Thymus (tissue), 11 donors: Measurements from ENCODE around the gene ADAMTS2. TPM values are rescaled to one million over a fixed set of nuclear protein-coding genes. Genes with fewer than 3 reads are reported as not detected.

Source experiments
- DNase-seq, 9 donors: peaks; one replicate each; pipeline ENCODE4 v3.0.0-alpha.2; 2013; ENCODE audit warnings: low spot score in 9 of 9, low read depth in 6 of 9, missing footprints in 1 of 9
- H3K27ac ChIP-seq, 2 donors: one replicate each; pipeline ENCODE4 v1.5.1; 2013; ENCODE audit warnings: control low read depth in 1 of 2, low read depth in 1 of 2, low read length in 1 of 2, mild to moderate bottlenecking in 1 of 2, moderate library complexity in 1 of 2
- H3K27me3 ChIP-seq, 2 donors: one replicate each; pipeline ENCODE4 v1.5.1; 2013; ENCODE audit warnings: low read length in 1 of 2; ENCODE audit not compliant: control insufficient read depth in 2 of 2, insufficient read depth in 1 of 2
- H3K36me3 ChIP-seq, 2 donors: one replicate each; pipeline ENCODE4 v1.5.1; 2013; ENCODE audit warnings: low read length in 1 of 2, mild to moderate bottlenecking in 1 of 2, moderate library complexity in 1 of 2; ENCODE audit not compliant: control insufficient read depth in 2 of 2, insufficient read depth in 2 of 2
- H3K4me1 ChIP-seq, 2 donors: one replicate each; pipeline ENCODE4 v1.5.1; 2013; ENCODE audit warnings: low read length in 2 of 2; ENCODE audit not compliant: control insufficient read depth in 2 of 2, insufficient read depth in 2 of 2
- H3K4me3 ChIP-seq, 2 donors: one replicate each; pipeline ENCODE4 v1.5.1; 2013; ENCODE audit warnings: low read length in 2 of 2, control low read depth in 1 of 2, mild to moderate bottlenecking in 1 of 2
- H3K9me3 ChIP-seq, 2 donors: one replicate each; pipeline ENCODE4 v1.5.1; 2013; ENCODE audit warnings: low read length in 1 of 2, mild to moderate bottlenecking in 1 of 2; ENCODE audit not compliant: control insufficient read depth in 2 of 2, insufficient read depth in 1 of 2
- WGBS: extraction: QIAGEN DNeasy Blood & Tissue Kit; methylation state at CpG from one replicate; pipeline ENCODE4 v1.1.7; 2013; 5-methylcytosine and 5-hydroxymethylcytosine counted together
- polyA plus RNA-seq: library from polyadenylated mRNA; stranded (reverse); fragments of 200-250 nt; gene quantifications from one replicate; pipeline ENCODE4 v1.2.3, GENCODE V29; 2013
- total RNA-seq: library from RNA; stranded (reverse); fragments of 120-200 nt; gene quantifications from one replicate; pipeline ENCODE4 v1.2.4, GENCODE V29; 2013
- donor health status: healthy.

ADAMTS2 gene
- total and polyA plus RNA-seq, 2 donors: 1.3 to 1.4 TPM

GRCh38 chr5:179309383-179309670 is 35.9 kb downstream of the ADAMTS2 start:
- Histone ChIP-seq H3K9me3 (no peaks in the 10 kb centered on the region), H3K27ac (no peak overlapping the region), H3K4me1 (no peaks in the 10 kb centered on the region), H3K36me3 (no peaks in the 10 kb centered on the region), H3K27me3 (no peaks in the 10 kb centered on the region), H3K4me3 (no peak overlapping the region)
- WGBS: 89% methylated on average over 7 of the region's 7 CpGs
- DNase-seq: no peak

- no peak for DNase-seq
- Histone ChIP-seq H3K4me3 (no peak overlapping the region), H3K27ac (no peak overlapping the region), H3K9me3 (peaks cover 0 to 3% of the 10 kb centered on the region in 2 donors), H3K36me3 (no peaks in the 10 kb centered on the region), H3K4me1 (no peaks in the 10 kb centered on the region), H3K27me3 (no peaks in the 10 kb centered on the region)
- WGBS: 94% methylated on average over 13 of the region's 13 CpGs
These were observed 36.5 kb downstream of the ADAMTS2 start for GRCh38 chr5:179308563-179309382.

GRCh38 chr5:179307931-179308471 is 37.3 kb downstream of the ADAMTS2 start:
- WGBS: 93% methylated on average over 24 of the region's 24 CpGs
- no peak for DNase-seq
- Histone ChIP-seq H3K4me3 (no peak overlapping the region), H3K4me1 (no peaks in the 10 kb centered on the region), H3K27ac (no peak overlapping the region), H3K27me3 (no peaks in the 10 kb centered on the region), H3K9me3 (peaks cover 0 to 4% of the 10 kb centered on the region in 2 donors), H3K36me3 (no peaks in the 10 kb centered on the region)

- Histone ChIP-seq H3K36me3 (no peaks in the 10 kb centered on the region), H3K27me3 (no peaks in the 10 kb centered on the region), H3K4me3 (no peak overlapping the region), H3K27ac (no peak overlapping the region), H3K4me1 (no peaks in the 10 kb centered on the region), H3K9me3 (peaks cover 0 to 4% of the 10 kb centered on the region in 2 donors)
- no peak for DNase-seq
- WGBS: 95% methylated on average over 29 of the region's 29 CpGs
These were observed 38.1 kb downstream of the ADAMTS2 start for GRCh38 chr5:179307013-179307800.

GRCh38 chr5:179306191-179307012 is 38.9 kb downstream of the ADAMTS2 start:
- DNase-seq: no peak
- H3K27me3 ChIP-seq: no peaks in the 10 kb centered on the region
- no peak overlapping the region for H3K27ac ChIP-seq
- no peaks in the 10 kb centered on the region for H3K4me1 ChIP-seq
- H3K36me3 ChIP-seq: no peaks in the 10 kb centered on the region
- peaks cover 0 to 4% of the 10 kb centered on the region in 2 donors for H3K9me3 ChIP-seq
- WGBS: 88% methylated on average over 7 of the region's 7 CpGs
- H3K4me3 ChIP-seq: no peak overlapping the region

- no peaks in the 10 kb centered on the region for H3K4me1 ChIP-seq
- no peak overlapping the region for H3K27ac ChIP-seq
- H3K27me3 ChIP-seq: no peaks in the 10 kb centered on the region
- H3K4me3 ChIP-seq: no peak overlapping the region
- no peaks in the 10 kb centered on the region for H3K36me3 ChIP-seq
- WGBS: 92% methylated on average over 1 of the region's 1 CpG
- no peak for DNase-seq
- H3K9me3 ChIP-seq: peaks cover 0 to 4% of the 10 kb centered on the region in 2 donors
These were observed 40.4 kb downstream of the ADAMTS2 start for GRCh38 chr5:179304871-179305270.

DNA sequence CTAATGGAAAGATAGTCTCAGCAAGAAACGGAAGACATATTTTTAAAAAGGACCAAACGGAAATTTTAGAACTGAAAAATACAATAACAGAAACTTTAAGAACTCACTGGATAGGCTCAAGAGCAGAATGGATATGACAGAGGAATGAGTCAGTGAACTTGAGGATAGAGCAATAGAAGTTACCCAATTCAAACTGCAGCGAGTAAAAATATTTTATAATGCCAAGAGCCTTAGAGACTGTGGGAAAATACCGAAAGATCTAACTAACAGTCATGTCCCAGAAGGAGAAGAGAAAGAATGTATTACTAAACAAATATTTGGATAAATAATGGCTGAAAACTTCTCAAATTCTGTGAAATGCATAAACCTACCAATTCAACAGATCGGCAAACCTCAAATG is 40.8 kb downstream of the ADAMTS2 start:
- Histone ChIP-seq H3K9me3 (peaks cover 0 to 4% of the 10 kb centered on the region in 2 donors), H3K27ac (no peak overlapping the region), H3K27me3 (no peaks in the 10 kb centered on the region), H3K4me1 (no peaks in the 10 kb centered on the region), H3K4me3 (no peak overlapping the region), H3K36me3 (no peaks in the 10 kb centered on the region)
- WGBS: 98% methylated on average over 5 of the region's 5 CpGs
- no peak for DNase-seq

- Histone ChIP-seq H3K27me3 (no peaks in the 10 kb centered on the region), H3K36me3 (no peaks in the 10 kb centered on the region), H3K4me3 (no peak overlapping the region), H3K27ac (no peak overlapping the region), H3K9me3 (peaks cover 0 to 4% of the 10 kb centered on the region in 2 donors), H3K4me1 (no peaks in the 10 kb centered on the region)
- WGBS: 95% methylated on average over 14 of the region's 14 CpGs
- DNase-seq: no peak
These were observed 41.6 kb downstream of the ADAMTS2 start for GRCh38 chr5:179303451-179304200.
